Gastrocnemius medialis (tissue), 4 donors: ENCODE results near the gene LTB4R2.

Experiments used
- POLR2A ChIP-seq, 2 donors: fragments of 450-650 bp; IDR thresholded peaks; one replicate each; pipeline ENCODE4 v1.6.1; 2017; ENCODE audit warnings: antibody characterized with exemption in 2 of 2, mild to moderate bottlenecking in 2 of 2, moderate library complexity in 2 of 2
- TF ChIP-seq, protein P1 (sequence below), 5 experiments: fragments of 450-650 bp in 3 of 5; fragments of 200-600 bp in 2 of 5; sonication (generic) in 2 of 5; IDR thresholded peaks in 4 of 5; conservative IDR thresholded peaks in 1 of 5; 1 replicate in 4 of 5; 2 replicates in 1 of 5; pipeline ENCODE4 v1.5.1; 2016 to 2019; ENCODE audit warnings: antibody characterized with exemption in 5 of 5, mild to moderate bottlenecking in 3 of 5, moderate library complexity in 3 of 5

DNA sequence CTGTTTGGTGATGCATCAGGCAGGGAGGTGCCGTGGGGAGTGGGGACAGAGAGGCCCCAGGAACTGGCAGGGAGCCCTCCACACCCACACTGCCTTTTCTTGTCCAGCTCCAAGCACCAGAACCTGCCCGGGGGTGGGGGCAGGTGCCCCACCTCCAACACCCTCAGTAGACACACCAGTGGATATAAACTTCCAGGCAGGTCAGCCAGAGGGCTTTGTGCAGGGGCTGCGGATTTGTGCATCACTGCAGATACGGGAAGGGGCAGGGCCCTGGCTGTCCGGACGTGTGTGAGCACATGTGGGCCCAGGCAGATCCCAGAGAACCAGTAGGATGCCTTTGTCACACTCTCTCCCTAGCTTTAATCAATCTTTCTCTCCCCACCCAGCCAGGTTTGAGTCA lies 45.6 kb upstream of the LTB4R2 start:
- TF ChIP-seq, protein P1, sequence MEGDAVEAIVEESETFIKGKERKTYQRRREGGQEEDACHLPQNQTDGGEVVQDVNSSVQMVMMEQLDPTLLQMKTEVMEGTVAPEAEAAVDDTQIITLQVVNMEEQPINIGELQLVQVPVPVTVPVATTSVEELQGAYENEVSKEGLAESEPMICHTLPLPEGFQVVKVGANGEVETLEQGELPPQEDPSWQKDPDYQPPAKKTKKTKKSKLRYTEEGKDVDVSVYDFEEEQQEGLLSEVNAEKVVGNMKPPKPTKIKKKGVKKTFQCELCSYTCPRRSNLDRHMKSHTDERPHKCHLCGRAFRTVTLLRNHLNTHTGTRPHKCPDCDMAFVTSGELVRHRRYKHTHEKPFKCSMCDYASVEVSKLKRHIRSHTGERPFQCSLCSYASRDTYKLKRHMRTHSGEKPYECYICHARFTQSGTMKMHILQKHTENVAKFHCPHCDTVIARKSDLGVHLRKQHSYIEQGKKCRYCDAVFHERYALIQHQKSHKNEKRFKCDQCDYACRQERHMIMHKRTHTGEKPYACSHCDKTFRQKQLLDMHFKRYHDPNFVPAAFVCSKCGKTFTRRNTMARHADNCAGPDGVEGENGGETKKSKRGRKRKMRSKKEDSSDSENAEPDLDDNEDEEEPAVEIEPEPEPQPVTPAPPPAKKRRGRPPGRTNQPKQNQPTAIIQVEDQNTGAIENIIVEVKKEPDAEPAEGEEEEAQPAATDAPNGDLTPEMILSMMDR (IDR thresholded peaks at IDR 0.05 in 4 of 5, conservative IDR thresholded peaks at IDR 0.05 in 1 of 5): no peak
- TF ChIP-seq POLR2A (IDR thresholded peaks at IDR 0.05): no peak
